Measurements from ENCODE around the gene NDOR1.

The NDOR1 gene

DNA sequence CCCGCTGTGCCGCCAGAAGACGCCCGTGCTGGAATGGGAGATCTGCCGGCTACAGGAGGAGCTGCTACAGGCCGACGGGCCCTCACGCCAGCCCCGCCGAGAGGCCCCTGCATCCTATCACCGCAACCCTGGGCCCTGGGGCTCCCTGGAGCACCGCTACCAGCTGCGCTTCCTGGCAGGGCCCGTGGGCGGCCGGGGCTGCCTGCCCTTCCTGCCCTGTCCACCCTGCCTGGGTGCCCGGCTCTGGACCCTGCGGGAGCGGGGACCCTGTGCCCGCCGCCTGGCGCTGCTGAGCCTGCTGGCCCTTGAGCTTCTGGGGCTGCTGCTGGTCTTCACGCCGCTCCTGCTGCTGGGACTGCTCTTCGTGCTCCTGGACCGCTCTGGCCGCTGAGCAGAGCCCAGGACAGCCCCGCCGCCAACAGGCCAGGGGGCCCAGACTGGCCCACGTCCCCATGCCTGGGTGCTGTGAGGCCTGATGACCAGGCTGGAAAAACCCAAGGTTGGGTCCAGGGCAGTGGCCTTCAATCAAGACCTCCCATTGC is 12.8 kb downstream of the NDOR1 start:
- Histone ChIP-seq H3K14ac (ENCODE audit: low read length) (no peak overlapping the region), H3K36me3 (replicated peaks in 1 of 2; ENCODE audit: control insufficient read depth in 2 of 2, insufficient read depth in 2 of 2, low read length in 2 of 2) (peaks cover 11 to 30% of the 10 kb centered on the region in 2 donors), H3K27ac (replicated peaks; ENCODE audit: low read length) (no peak overlapping the region), H3K4me3 (ENCODE audit: low read length in 2 of 2) (no peak overlapping the region), H2BK5ac (ENCODE audit: low read length) (no peak overlapping the region), H3K27me3 (ENCODE audit: control insufficient read depth in 3 of 3, insufficient read depth in 3 of 3, low read depth in 1 of 3, low read length in 3 of 3) (peaks cover 0 to 10% (median 3%) of the 10 kb centered on the region in 3 experiments), H3K4ac (ENCODE audit: low read length) (no peak overlapping the region), H3K4me2 (ENCODE audit: insufficient read depth, low read length, poor library complexity, severe bottlenecking) (no peak overlapping the region), H3K23ac (ENCODE audit: low read depth, low read length, poor library complexity) (peak overlapping the region; percentile 80), H4K8ac (ENCODE audit: low read depth, low read length) (peak overlapping the region; percentile 65), H2BK15ac (ENCODE audit: low read length) (no peak overlapping the region), H4K91ac (ENCODE audit: low read depth, low read length, poor library complexity) (no peak overlapping the region), H2AK5ac (ENCODE audit: low read depth, low read length) (no peak overlapping the region), H3K9ac (ENCODE audit: low read depth, low read length, poor library complexity) (peak overlapping the region; percentile 21), H3K18ac (ENCODE audit: low read length) (no peak overlapping the region), H2BK120ac (ENCODE audit: low read depth, low read length) (no peak overlapping the region), H3K4me1 (ENCODE audit: control insufficient read depth in 2 of 2, insufficient read depth in 1 of 2, low read depth in 1 of 2, low read length in 2 of 2) (peaks cover 8 to 15% of the 10 kb centered on the region in 2 donors), H2AFZ (ENCODE audit: low read length) (no peak overlapping the region), H2BK12ac (ENCODE audit: low read length) (no peak overlapping the region), H3K9me3 (replicated peaks in 1 of 2; ENCODE audit: control insufficient read depth in 2 of 2, insufficient read depth in 1 of 2, low read depth in 1 of 2, low read length in 2 of 2) (no peaks in the 10 kb centered on the region), H3K79me1 (ENCODE audit: low read depth, low read length) (peaks cover 15% of the 10 kb centered on the region)
- WGBS, 2 donors (ENCODE audit: extremely low coverage in 2 of 2, insufficient read length in 2 of 2, insufficient replicate concordance in 1 of 2) = no CpG with 5 or more reads among the region's 30 CpGs
- DNase-seq (ENCODE audit: low spot score) = no peak

DNA sequence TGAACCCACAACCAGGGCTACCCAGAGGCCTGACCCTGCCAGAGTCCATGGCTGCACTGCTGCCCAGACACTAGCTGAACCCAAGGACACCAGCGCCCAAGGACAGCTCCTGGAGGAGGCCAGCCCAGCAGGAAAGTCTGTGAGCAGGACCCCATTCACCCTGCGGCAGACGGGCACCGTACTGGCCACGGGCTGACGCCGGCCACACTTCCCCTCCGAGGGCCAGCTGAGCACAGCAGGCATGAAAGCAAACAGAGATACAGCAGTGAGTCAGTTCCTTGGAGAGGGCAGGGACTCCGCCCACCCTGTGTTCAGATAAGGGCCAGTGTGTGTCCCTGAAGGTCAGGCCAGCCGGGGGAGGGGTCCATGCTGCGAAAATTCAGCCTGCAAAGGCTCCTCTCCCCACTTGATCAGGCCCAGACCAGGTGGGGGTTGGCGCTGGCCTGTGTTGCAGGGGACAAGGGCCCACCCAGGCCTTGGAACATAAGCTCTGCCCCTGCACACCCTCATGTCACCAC is 13.3 kb downstream of the NDOR1 start:
- H4K91ac ChIP-seq (ENCODE audit: low read depth, low read length, poor library complexity) = no peak overlapping the region
- DNase-seq (ENCODE audit: low spot score) = no peak
- H3K4me1 ChIP-seq (ENCODE audit: control insufficient read depth in 2 of 2, insufficient read depth in 1 of 2, low read depth in 1 of 2, low read length in 2 of 2) = peaks cover 9 to 15% of the 10 kb centered on the region in 2 donors
- no peak overlapping the region for H2BK15ac ChIP-seq (ENCODE audit: low read length)
- no CpG with 5 or more reads among the region's 12 CpGs for WGBS, 2 donors (ENCODE audit: extremely low coverage in 2 of 2, insufficient read length in 2 of 2, insufficient replicate concordance in 1 of 2)
- no peak overlapping the region for H2BK5ac ChIP-seq (ENCODE audit: low read length)
- H3K9me3 ChIP-seq (replicated peaks in 1 of 2; ENCODE audit: control insufficient read depth in 2 of 2, insufficient read depth in 1 of 2, low read depth in 1 of 2, low read length in 2 of 2) = no peaks in the 10 kb centered on the region
- H3K4ac ChIP-seq (ENCODE audit: low read length) = no peak overlapping the region
- peaks cover 15% of the 10 kb centered on the region for H3K79me1 ChIP-seq (ENCODE audit: low read depth, low read length)
- H3K36me3 ChIP-seq (replicated peaks in 1 of 2; ENCODE audit: control insufficient read depth in 2 of 2, insufficient read depth in 2 of 2, low read length in 2 of 2) = peaks cover 9 to 26% of the 10 kb centered on the region in 2 donors
- H3K14ac ChIP-seq (ENCODE audit: low read length) = no peak overlapping the region
- H3K27ac ChIP-seq (replicated peaks; ENCODE audit: low read length) = no peak overlapping the region
- H3K4me2 ChIP-seq (ENCODE audit: insufficient read depth, low read length, poor library complexity, severe bottlenecking) = no peak overlapping the region
- H2AK5ac ChIP-seq (ENCODE audit: low read depth, low read length) = no peak overlapping the region
- peak overlapping the region; percentile 60 for H3K9ac ChIP-seq (ENCODE audit: low read depth, low read length, poor library complexity)
- H2BK12ac ChIP-seq (ENCODE audit: low read length) = no peak overlapping the region
- peak overlapping the region; percentile 80 for H3K23ac ChIP-seq (ENCODE audit: low read depth, low read length, poor library complexity)
- no peak overlapping the region for H2AFZ ChIP-seq (ENCODE audit: low read length)
- H3K4me3 ChIP-seq (ENCODE audit: low read length in 2 of 2) = no peak overlapping the region
- H2BK120ac ChIP-seq (ENCODE audit: low read depth, low read length) = no peak overlapping the region
- peak overlapping the region; percentile 11 for H3K18ac ChIP-seq (ENCODE audit: low read length)
- peak overlapping the region; percentile 65 for H4K8ac ChIP-seq (ENCODE audit: low read depth, low read length)
- H3K27me3 ChIP-seq (ENCODE audit: control insufficient read depth in 3 of 3, insufficient read depth in 3 of 3, low read depth in 1 of 3, low read length in 3 of 3) = peaks cover 0 to 10% (median 3%) of the 10 kb centered on the region in 3 experiments

DNA sequence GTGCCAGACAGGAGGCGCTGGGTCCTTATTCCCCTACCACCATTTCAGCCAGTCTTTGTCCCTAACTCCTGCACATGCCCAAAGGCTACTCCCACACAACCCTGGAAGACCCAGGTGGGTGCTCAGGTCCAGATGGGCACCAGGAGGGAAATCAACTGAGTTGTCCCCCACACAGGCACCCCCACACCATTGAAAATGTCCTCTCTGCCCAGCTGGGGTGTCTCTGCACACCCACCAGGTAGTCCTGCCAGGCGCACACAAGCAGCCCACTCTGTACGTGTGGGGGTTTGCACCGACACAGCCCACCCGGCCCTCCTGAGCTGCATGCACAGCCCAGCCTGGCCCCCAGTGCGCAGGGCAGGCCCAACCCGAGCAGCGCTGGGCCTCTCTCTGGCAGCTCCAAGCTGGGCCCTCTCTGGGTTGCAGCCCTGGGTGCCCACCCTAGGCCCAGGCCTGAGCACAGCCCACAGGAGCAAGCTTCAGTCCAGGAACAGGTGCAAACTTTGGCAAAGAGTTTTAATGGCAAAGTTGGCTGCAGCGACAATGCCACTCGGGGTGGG is 14.3 kb downstream of the NDOR1 start:
- Histone ChIP-seq H3K27me3 (ENCODE audit: control insufficient read depth in 3 of 3, insufficient read depth in 3 of 3, low read depth in 1 of 3, low read length in 3 of 3) (peaks cover 0 to 10% (median 3%) of the 10 kb centered on the region in 3 experiments), H3K9ac (ENCODE audit: low read depth, low read length, poor library complexity) (peak overlapping the region; percentile 60), H3K9me3 (replicated peaks in 1 of 2; ENCODE audit: control insufficient read depth in 2 of 2, insufficient read depth in 1 of 2, low read depth in 1 of 2, low read length in 2 of 2) (no peaks in the 10 kb centered on the region), H3K36me3 (replicated peaks in 1 of 2; ENCODE audit: control insufficient read depth in 2 of 2, insufficient read depth in 2 of 2, low read length in 2 of 2) (peaks cover 5 to 16% of the 10 kb centered on the region in 2 donors), H3K4ac (ENCODE audit: low read length) (no peak overlapping the region), H3K4me3 (ENCODE audit: low read length in 2 of 2) (no peak overlapping the region), H2AK5ac (ENCODE audit: low read depth, low read length) (no peak overlapping the region), H2AFZ (ENCODE audit: low read length) (no peak overlapping the region), H3K27ac (replicated peaks; ENCODE audit: low read length) (no peak overlapping the region), H3K14ac (ENCODE audit: low read length) (no peak overlapping the region), H3K23ac (ENCODE audit: low read depth, low read length, poor library complexity) (peak overlapping the region; percentile 89), H3K79me1 (ENCODE audit: low read depth, low read length) (peaks cover 13% of the 10 kb centered on the region), H2BK12ac (ENCODE audit: low read length) (no peak overlapping the region), H2BK120ac (ENCODE audit: low read depth, low read length) (no peak overlapping the region), H4K91ac (ENCODE audit: low read depth, low read length, poor library complexity) (no peak overlapping the region), H2BK15ac (ENCODE audit: low read length) (no peak overlapping the region), H3K4me2 (ENCODE audit: insufficient read depth, low read length, poor library complexity, severe bottlenecking) (no peak overlapping the region), H3K4me1 (ENCODE audit: control insufficient read depth in 2 of 2, insufficient read depth in 1 of 2, low read depth in 1 of 2, low read length in 2 of 2) (peaks cover 11 to 15% of the 10 kb centered on the region in 2 donors), H4K8ac (ENCODE audit: low read depth, low read length) (no peak overlapping the region), H3K18ac (ENCODE audit: low read length) (no peak overlapping the region), H2BK5ac (ENCODE audit: low read length) (no peak overlapping the region)
- no CpG with 5 or more reads among the region's 10 CpGs for WGBS, 2 donors (ENCODE audit: extremely low coverage in 2 of 2, insufficient read length in 2 of 2, insufficient replicate concordance in 1 of 2)
- DNase-seq (ENCODE audit: low spot score) = no peak

DNA sequence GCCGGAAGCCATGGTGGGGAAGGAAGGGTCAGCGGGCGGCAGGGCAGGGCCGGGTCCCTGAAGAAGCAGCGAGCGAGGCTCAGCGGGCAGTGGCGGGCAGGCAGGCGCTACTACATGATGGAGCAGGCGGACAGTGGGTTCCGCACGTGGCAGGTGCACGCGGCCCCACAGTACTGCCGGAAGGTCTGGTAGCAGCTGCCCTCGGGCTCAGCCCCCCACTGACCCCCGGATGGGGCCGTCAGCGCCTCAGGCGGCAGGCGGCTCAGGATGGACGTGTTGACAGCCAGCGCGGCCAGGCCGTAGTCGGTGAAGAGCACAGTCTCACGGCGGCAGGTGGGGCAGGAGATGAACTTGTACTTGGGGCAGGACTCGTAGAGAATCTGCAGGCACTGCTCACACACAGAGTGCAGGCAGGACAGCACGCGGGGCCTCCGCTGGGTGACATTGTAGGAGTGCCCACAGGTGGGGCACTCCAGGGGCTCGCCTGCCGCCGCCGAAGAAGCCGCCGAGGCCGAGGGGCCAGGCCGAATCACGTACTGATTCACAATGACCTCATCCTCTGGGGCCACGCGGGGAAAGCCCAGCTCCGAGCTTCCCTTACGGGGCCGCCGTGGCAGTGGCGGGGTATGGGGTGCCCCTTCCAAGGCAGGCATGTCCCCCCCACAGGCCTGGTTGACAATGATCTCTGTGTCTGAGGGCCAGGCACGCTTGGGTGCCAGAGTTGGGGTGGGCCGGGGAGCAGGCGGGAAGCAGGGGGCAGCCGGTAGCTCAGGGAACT is 15.0 kb downstream of the NDOR1 start:
- Histone ChIP-seq H2BK120ac (ENCODE audit: low read depth, low read length) (no peak overlapping the region), H3K4me1 (ENCODE audit: control insufficient read depth in 2 of 2, insufficient read depth in 1 of 2, low read depth in 1 of 2, low read length in 2 of 2) (peaks cover 11 to 15% of the 10 kb centered on the region in 2 donors), H2BK12ac (ENCODE audit: low read length) (no peak overlapping the region), H2BK5ac (ENCODE audit: low read length) (no peak overlapping the region), H3K79me1 (ENCODE audit: low read depth, low read length) (peaks cover 13% of the 10 kb centered on the region), H3K23ac (ENCODE audit: low read depth, low read length, poor library complexity) (peak overlapping the region; percentile 89), H4K8ac (ENCODE audit: low read depth, low read length) (no peak overlapping the region), H3K4me2 (ENCODE audit: insufficient read depth, low read length, poor library complexity, severe bottlenecking) (no peak overlapping the region), H3K36me3 (replicated peaks in 1 of 2; ENCODE audit: control insufficient read depth in 2 of 2, insufficient read depth in 2 of 2, low read length in 2 of 2) (peaks cover 2 to 9% of the 10 kb centered on the region in 2 donors), H4K91ac (ENCODE audit: low read depth, low read length, poor library complexity) (no peak overlapping the region), H3K9ac (ENCODE audit: low read depth, low read length, poor library complexity) (no peak overlapping the region), H3K4ac (ENCODE audit: low read length) (no peak overlapping the region), H3K14ac (ENCODE audit: low read length) (no peak overlapping the region), H3K4me3 (ENCODE audit: low read length in 2 of 2) (no peak overlapping the region), H3K18ac (ENCODE audit: low read length) (peak overlapping the region; percentile 48), H2AFZ (ENCODE audit: low read length) (no peak overlapping the region), H2BK15ac (ENCODE audit: low read length) (peak overlapping the region; percentile 85), H3K27ac (replicated peaks; ENCODE audit: low read length) (no peak overlapping the region), H3K27me3 (ENCODE audit: control insufficient read depth in 3 of 3, insufficient read depth in 3 of 3, low read depth in 1 of 3, low read length in 3 of 3) (peaks cover 0 to 10% (median 3%) of the 10 kb centered on the region in 3 experiments), H3K9me3 (replicated peaks in 1 of 2; ENCODE audit: control insufficient read depth in 2 of 2, insufficient read depth in 1 of 2, low read depth in 1 of 2, low read length in 2 of 2) (no peaks in the 10 kb centered on the region), H2AK5ac (ENCODE audit: low read depth, low read length) (peak overlapping the region; percentile 75)
- no CpG with 5 or more reads among the region's 52 CpGs for WGBS, 2 donors (ENCODE audit: extremely low coverage in 2 of 2, insufficient read length in 2 of 2, insufficient replicate concordance in 1 of 2)
- DNase-seq (ENCODE audit: low spot score) = no peak

Data from neuronal stem cell (in vitro differentiated cells).